CD4-positive, CD25-positive, alpha-beta regulatory T cell (primary cell): Measurements from ENCODE around the gene THSD1. TPM values are rescaled to one million over a fixed set of nuclear protein-coding genes. Genes with fewer than 3 reads are reported as not detected.
"Not testable (repeated sequence)": the region's sequence is repeated elsewhere in the genome, so short reads cannot be mapped to it uniquely, and the experiment has no call there.

ENCODE experiments used
- ATAC-seq, 2 donors: fragments of 150-1000 bp; cut with Tn5 transposase; one replicate each; pipeline ENCODE4 v1.10.0; 2021; ENCODE audit warnings: low read depth in 2 of 2, moderate number of reproducible peaks in 2 of 2, moderate library complexity in 1 of 2
- DNase-seq, 3 donors: peaks; one replicate each; pipeline versions ENCODE4 v3.0.0 to v3.0.0-alpha.2; 2012 to 2022; ENCODE audit warnings: mixed read lengths in 1 of 3
- H3K27ac ChIP-seq: one replicate; pipeline ENCODE4 v1.7.0; 2013; ENCODE audit warnings: mild to moderate bottlenecking, low read length; ENCODE audit not compliant: insufficient read depth, poor library complexity, severe bottlenecking
- H3K27me3 ChIP-seq: one replicate; pipeline ENCODE4 v1.7.0; 2013; ENCODE audit warnings: low read length; ENCODE audit not compliant: control insufficient read depth, insufficient read depth
- H3K36me3 ChIP-seq: one replicate; pipeline ENCODE4 v1.7.0; 2013; ENCODE audit warnings: mild to moderate bottlenecking, low read length, moderate library complexity; ENCODE audit not compliant: control insufficient read depth, insufficient read depth
- H3K4me1 ChIP-seq: 2 replicates; pipeline ENCODE4 v1.7.0; 2013; ENCODE audit warnings: mild to moderate bottlenecking, low read length; ENCODE audit not compliant: insufficient read depth, control insufficient read depth, poor library complexity, severe bottlenecking
- H3K4me3 ChIP-seq: one replicate; pipeline ENCODE4 v1.7.0; 2013; ENCODE audit warnings: low read depth, mild to moderate bottlenecking, low read length, moderate library complexity
- H3K9me3 ChIP-seq, 2 experiments: 1 replicate in 1 of 2; 2 replicates in 1 of 2; pipeline ENCODE4 v1.7.0; 2013; ENCODE audit warnings: low read length in 2 of 2, mild to moderate bottlenecking in 1 of 2, moderate library complexity in 1 of 2; ENCODE audit not compliant: control insufficient read depth in 2 of 2
- H3K27ac Mint-ChIP-seq, 3 donors: one replicate each; pipeline ENCODE4 v1.8.0; 2020 to 2022; ENCODE audit warnings: mild to moderate bottlenecking in 3 of 3, mixed read lengths in 3 of 3, moderate library complexity in 2 of 3
- H3K27me3 Mint-ChIP-seq: one replicate; pipeline ENCODE4 v1.8.0; 2022; ENCODE audit warnings: mild to moderate bottlenecking, mixed read lengths
- H3K36me3 Mint-ChIP-seq: one replicate; pipeline ENCODE4 v1.8.0; 2020; ENCODE audit warnings: mixed read lengths
- H3K4me1 Mint-ChIP-seq, 4 donors: one replicate each; pipeline ENCODE4 v1.8.0; 2020 to 2022; ENCODE audit warnings: mixed read lengths in 4 of 4, mild to moderate bottlenecking in 1 of 4
- H3K4me3 Mint-ChIP-seq, 4 donors: one replicate each; pipeline ENCODE4 v1.8.0; 2020 to 2022; ENCODE audit warnings: mild to moderate bottlenecking in 4 of 4, mixed read lengths in 4 of 4, moderate library complexity in 3 of 4
- H3K9me3 Mint-ChIP-seq, 7 donors: one replicate each; pipeline ENCODE4 v1.8.0; 2020 to 2022; ENCODE audit warnings: mixed read lengths in 7 of 7, mild to moderate bottlenecking in 3 of 7, moderate library complexity in 2 of 7
- polyA plus RNA-seq, 4 donors: library from polyadenylated mRNA; unstranded; fragments of 300-500 nt; fragmentation: Illumina TruSeq; gene quantifications; one replicate each; pipeline ENCODE4 v1.2.3, GENCODE V29; 2021
- total RNA-seq: library from RNA; stranded (reverse); gene quantifications from one replicate; pipeline ENCODE4 v1.2.3, GENCODE V29; 2022

Gene THSD1
- total and polyA plus RNA-seq, 5 donors from 2014 or later: 0.12 to 0.79 TPM; not detected in 3

DNA sequence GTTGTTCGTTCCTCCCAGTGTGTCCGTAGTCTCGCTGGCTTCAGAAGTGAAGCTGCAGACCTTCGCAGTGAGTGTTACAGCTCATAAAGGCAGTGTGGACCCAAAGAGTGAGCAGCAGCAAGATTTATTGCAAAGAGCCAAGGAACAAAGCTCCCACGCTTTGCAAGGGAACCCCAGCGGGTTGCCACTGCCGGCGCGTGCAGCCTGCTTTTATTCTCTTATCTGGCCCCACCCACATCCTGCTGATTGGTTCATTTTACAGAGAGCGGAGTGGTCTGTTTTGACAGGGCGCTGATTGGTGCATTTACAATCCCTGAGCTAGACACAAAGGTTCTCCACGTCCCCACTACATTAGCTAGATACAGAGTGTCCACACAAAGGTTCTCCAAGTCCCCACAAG lies 1.5 kb upstream of the THSD1 start:
- H3K9me3 ChIP-seq, ATAC-seq, H3K27ac ChIP-seq, H3K9me3 Mint-ChIP-seq, H3K4me3 ChIP-seq, DNase-seq, H3K27ac Mint-ChIP-seq: not testable (repeated sequence)
- Histone ChIP-seq H3K27me3 (peaks cover 17% of the 10 kb centered on the region), H3K36me3 (peaks cover 15% of the 10 kb centered on the region), H3K4me1 (peaks cover 26% of the 10 kb centered on the region)
- peaks cover 11 to 30% (median 21%) of the 10 kb centered on the region in 4 donors for H3K4me1 Mint-ChIP-seq
- peaks cover 29% of the 10 kb centered on the region for H3K27me3 Mint-ChIP-seq
- H3K36me3 Mint-ChIP-seq: peaks cover 18% of the 10 kb centered on the region
- H3K4me3 Mint-ChIP-seq: peak overlapping the region in 1 of 4 donors; percentile 8

DNA sequence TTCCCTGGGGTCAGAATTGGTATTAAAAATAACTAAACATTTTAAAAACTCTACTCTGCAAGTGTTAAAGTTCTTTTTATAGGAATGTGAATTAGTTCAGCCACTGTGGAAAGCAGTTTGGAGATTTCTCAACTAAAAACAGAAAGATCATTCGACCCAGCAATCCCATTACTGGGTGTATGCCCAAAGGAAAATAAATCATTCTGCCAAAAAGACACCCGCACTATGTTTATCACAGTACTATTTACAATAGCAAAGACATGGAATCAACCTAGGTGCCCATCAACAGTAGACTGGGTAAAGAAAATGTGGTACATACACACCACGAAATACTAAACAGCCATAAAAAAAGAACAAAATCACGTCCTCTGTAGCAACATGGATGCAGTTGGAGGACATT lies 657 bp upstream of the THSD1 start:
- no peak overlapping the region for H3K4me3 ChIP-seq
- H3K9me3 ChIP-seq: no peaks in the 10 kb centered on the region
- H3K36me3 ChIP-seq: peaks cover 7% of the 10 kb centered on the region
- peaks cover 26% of the 10 kb centered on the region for H3K4me1 ChIP-seq
- no peak overlapping the region for H3K27ac ChIP-seq
- DNase-seq: no peak
- peaks cover 33% of the 10 kb centered on the region for H3K27me3 Mint-ChIP-seq
- ATAC-seq: no peak
- H3K27me3 ChIP-seq: peaks cover 17% of the 10 kb centered on the region
- H3K4me3 Mint-ChIP-seq: peak overlapping the region; percentile 6 to 58 (median 38)
- no peaks in the 10 kb centered on the region for H3K9me3 Mint-ChIP-seq
- peaks cover 11 to 30% (median 21%) of the 10 kb centered on the region in 4 donors for H3K4me1 Mint-ChIP-seq
- H3K27ac Mint-ChIP-seq: no peak overlapping the region
- peaks cover 11% of the 10 kb centered on the region for H3K36me3 Mint-ChIP-seq

DNA sequence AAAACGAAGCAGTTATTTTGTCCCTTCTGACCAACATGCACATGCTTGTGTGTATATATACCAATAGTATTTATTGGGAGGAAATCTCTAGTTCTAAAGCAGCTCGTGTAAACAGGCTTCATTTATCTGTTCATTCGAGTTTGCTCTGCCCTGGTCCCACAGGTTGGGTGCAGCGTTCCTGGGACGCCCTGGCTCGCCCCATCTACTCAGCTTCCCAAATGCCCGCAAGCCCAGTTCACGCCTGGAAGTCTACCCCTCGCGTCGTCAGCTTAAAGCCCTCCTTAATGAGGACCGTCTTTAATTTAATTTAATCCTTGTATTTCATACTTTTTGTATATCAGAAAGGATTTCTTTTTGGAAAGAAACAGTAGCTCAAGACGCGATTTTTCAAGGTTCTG lies 604 bp downstream of the THSD1 start:
- no peaks in the 10 kb centered on the region for H3K9me3 Mint-ChIP-seq
- peaks cover 11 to 30% (median 21%) of the 10 kb centered on the region in 4 donors for H3K4me1 Mint-ChIP-seq
- peaks cover 2% of the 10 kb centered on the region for H3K36me3 ChIP-seq
- peak overlapping the region; percentile 52 for H3K4me3 ChIP-seq
- H3K4me3 Mint-ChIP-seq: peak overlapping the region; percentile 58 to 82 (median 78)
- ATAC-seq (no peak), DNase-seq (no peak)
- peaks cover 17% of the 10 kb centered on the region for H3K27me3 ChIP-seq
- peaks cover 26% of the 10 kb centered on the region for H3K4me1 ChIP-seq
- no peak overlapping the region for H3K27ac ChIP-seq
- H3K9me3 ChIP-seq: no peaks in the 10 kb centered on the region
- no peak overlapping the region for H3K27ac Mint-ChIP-seq
- H3K36me3 Mint-ChIP-seq: peaks cover 5% of the 10 kb centered on the region
- H3K27me3 Mint-ChIP-seq: peaks cover 40% of the 10 kb centered on the region

DNA sequence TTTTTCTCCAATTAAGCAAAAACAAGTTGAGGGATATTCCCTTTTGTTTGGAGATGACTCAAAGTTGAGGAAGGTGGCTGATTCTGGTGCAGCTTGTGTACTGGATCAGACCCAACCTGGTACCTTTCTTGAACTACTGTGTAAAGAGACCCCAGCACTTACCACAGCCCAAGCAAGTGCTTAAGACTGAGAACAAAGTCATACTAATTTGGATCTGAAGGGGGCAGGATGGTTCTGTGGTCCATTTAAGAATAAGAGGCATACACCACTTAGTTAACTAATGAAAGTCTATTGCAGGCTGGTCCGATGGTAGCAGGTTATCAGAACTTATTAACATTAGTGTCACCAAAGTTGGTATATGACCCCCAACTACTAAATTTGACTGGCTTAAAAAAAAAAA lies 6.3 kb downstream of the THSD1 start:
- Mint-ChIP-seq H3K27me3 (peaks cover 44% of the 10 kb centered on the region), H3K4me1 (peaks cover 7 to 9% (median 8%) of the 10 kb centered on the region in 4 donors), H3K36me3 (no peaks in the 10 kb centered on the region), H3K9me3 (peaks cover 0 to 2% (median 0%) of the 10 kb centered on the region in 7 donors), H3K27ac (no peak overlapping the region), H3K4me3 (no peak overlapping the region)
- DNase-seq: peak in 1 of 3 donors; percentile 31
- no peak overlapping the region for H3K27ac ChIP-seq
- no peak overlapping the region for H3K4me3 ChIP-seq
- peak in 1 of 2 donors; percentile 44 for ATAC-seq
- H3K36me3 ChIP-seq: no peaks in the 10 kb centered on the region
- H3K4me1 ChIP-seq: peaks cover 10% of the 10 kb centered on the region
- peaks cover 12% of the 10 kb centered on the region for H3K27me3 ChIP-seq
- H3K9me3 ChIP-seq: no peaks in the 10 kb centered on the region

DNA sequence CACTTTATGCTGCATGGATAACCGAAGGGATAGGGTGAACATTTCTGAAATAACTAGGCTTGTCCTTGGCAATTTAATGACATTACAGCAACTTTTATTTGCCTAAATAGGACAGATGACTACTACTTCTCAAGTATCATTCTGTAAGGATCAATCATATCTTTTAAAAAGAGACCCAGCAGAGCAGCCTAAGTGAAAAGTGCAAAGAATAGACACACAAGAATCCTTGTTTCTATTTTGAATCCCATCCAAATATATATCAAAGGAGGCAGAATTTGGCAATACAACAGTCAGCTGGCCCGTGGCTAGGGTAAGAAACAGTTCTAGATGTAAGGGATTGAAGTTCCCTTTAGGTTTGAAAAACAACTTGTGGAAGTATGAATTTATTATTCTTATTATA lies 6.9 kb downstream of the THSD1 start:
- Mint-ChIP-seq H3K27me3 (peaks cover 38% of the 10 kb centered on the region), H3K9me3 (peaks cover 0 to 2% (median 0%) of the 10 kb centered on the region in 7 donors), H3K36me3 (no peaks in the 10 kb centered on the region), H3K4me1 (peaks cover under 1 to 2% (median 1%) of the 10 kb centered on the region in 4 donors), H3K27ac (no peak overlapping the region), H3K4me3 (no peak overlapping the region)
- Histone ChIP-seq H3K36me3 (no peaks in the 10 kb centered on the region), H3K4me3 (no peak overlapping the region), H3K27ac (no peak overlapping the region), H3K4me1 (peaks cover 3% of the 10 kb centered on the region), H3K9me3 (no peaks in the 10 kb centered on the region), H3K27me3 (peaks cover 6% of the 10 kb centered on the region)
- ATAC-seq: no peak
- no peak for DNase-seq

DNA sequence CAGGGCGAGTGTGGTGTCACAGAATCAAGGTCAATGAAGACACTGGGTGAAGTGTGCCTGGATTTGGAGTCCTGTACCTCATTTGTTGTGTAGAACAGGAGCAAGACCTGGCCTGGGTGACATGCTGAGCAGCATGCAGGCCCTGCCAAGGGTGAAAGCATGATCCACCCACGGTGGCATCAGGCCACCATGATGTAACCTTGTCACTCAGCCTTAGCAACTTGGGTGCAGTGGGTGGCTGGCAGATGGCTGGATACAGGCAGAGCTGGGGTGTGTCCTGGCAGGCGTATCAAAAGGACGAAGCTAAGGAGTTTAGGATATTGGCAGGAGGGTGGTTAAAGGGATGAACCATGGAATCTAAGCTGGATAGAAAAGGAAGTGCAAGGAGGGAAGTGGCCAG lies 10.3 kb downstream of the THSD1 start:
- no peak overlapping the region for H3K4me3 Mint-ChIP-seq

DNA sequence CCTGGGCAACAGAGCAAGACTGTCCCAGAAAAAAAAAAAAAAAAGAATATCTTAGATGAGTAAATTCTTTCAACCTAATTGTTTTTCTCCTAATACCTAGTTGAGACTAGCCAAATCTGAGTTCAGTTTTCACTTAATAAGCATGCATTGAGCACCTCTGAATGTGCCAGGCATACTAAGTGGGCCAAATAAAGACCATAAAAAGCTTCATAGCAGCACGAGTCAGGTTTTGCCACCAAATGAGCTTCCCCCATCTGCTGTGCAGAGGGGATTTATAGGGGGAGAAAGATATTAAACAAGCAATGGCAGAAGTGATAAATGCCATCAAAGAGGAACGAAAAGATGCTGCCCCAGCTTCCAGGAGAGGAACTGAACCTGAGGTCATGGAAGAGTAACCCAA lies 11.4 kb downstream of the THSD1 start:
- ATAC-seq: no peak
- no peak overlapping the region for H3K4me3 Mint-ChIP-seq
- no peak overlapping the region for H3K27ac ChIP-seq

More for the DNA sequence above, 10.3 kb downstream of the THSD1 start:
- Histone ChIP-seq H3K36me3 (no peaks in the 10 kb centered on the region), H3K4me1 (no peaks in the 10 kb centered on the region), H3K9me3 (no peaks in the 10 kb centered on the region), H3K27ac (no peak overlapping the region), H3K4me3 (no peak overlapping the region), H3K27me3 (peaks cover 2% of the 10 kb centered on the region)
- H3K27ac Mint-ChIP-seq: peak overlapping the region in 1 of 3 donors; percentile 4
- DNase-seq (no peak), ATAC-seq (no peak)
- peaks cover 26% of the 10 kb centered on the region for H3K27me3 Mint-ChIP-seq
- no peaks in the 10 kb centered on the region for H3K4me1 Mint-ChIP-seq
- H3K36me3 Mint-ChIP-seq: peaks cover 3% of the 10 kb centered on the region
- H3K9me3 Mint-ChIP-seq: peaks cover 0 to 2% (median 0%) of the 10 kb centered on the region in 7 donors

DNA sequence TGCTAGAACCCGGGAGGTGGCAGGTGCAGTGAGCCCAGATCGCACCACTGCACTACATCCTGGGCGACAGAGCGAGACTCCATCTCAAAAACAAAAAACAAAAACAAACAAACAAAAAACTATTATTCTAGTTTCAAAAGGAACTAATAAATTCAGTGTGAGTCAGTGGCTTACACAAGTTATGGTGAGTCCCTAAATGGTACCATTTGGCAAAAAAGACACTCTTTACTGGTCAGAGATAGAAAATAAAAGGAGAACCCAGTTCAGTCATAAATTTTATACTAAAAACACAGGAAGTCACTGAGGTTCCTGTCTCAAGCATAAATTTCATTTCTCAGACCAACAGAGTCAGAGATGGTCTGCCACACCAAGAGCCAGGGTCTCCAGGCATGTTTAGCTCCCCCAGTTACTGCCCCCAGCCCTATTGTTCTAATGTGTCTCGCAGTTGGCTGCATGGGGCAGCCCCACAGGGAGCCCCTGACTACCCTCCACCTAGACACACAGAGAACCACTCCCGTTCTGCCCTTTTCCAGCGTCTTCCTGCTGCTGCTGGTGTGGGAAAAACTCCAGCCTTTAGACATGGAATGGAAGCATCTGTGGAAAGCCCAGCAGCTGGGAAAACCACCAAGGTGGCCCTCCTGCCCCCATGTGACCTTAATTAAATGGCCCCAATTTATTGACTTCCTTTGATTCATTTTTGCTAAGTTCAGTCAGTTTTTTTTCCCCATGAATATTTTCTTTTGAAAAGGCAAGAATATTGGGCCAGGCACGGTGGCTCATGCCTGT lies 12.2 kb downstream of the THSD1 start:
- no peak overlapping the region for H3K4me3 ChIP-seq
- Mint-ChIP-seq H3K27me3 (peaks cover 12% of the 10 kb centered on the region), H3K9me3 (peaks cover 0 to 2% (median 0%) of the 10 kb centered on the region in 7 donors), H3K27ac (no peak overlapping the region), H3K4me1 (no peaks in the 10 kb centered on the region), H3K4me3 (no peak overlapping the region), H3K36me3 (peaks cover 3% of the 10 kb centered on the region)
- peaks cover 2% of the 10 kb centered on the region for H3K27me3 ChIP-seq
- no peaks in the 10 kb centered on the region for H3K36me3 ChIP-seq
- no peak overlapping the region for H3K27ac ChIP-seq
- no peak for DNase-seq
- ATAC-seq: no peak
- H3K9me3 ChIP-seq: no peaks in the 10 kb centered on the region
- H3K4me1 ChIP-seq: no peaks in the 10 kb centered on the region

More for the DNA sequence above, 11.4 kb downstream of the THSD1 start:
- Mint-ChIP-seq H3K9me3 (peaks cover 0 to 2% (median 0%) of the 10 kb centered on the region in 7 donors), H3K4me1 (no peaks in the 10 kb centered on the region), H3K27ac (no peak overlapping the region), H3K27me3 (peaks cover 15% of the 10 kb centered on the region), H3K36me3 (peaks cover 3% of the 10 kb centered on the region)
- no peak overlapping the region for H3K4me3 ChIP-seq
- H3K27me3 ChIP-seq: peaks cover 2% of the 10 kb centered on the region
- H3K36me3 ChIP-seq: no peaks in the 10 kb centered on the region
- DNase-seq: no peak
- H3K4me1 ChIP-seq: no peaks in the 10 kb centered on the region
- H3K9me3 ChIP-seq: no peaks in the 10 kb centered on the region
